SHP77 (cell line): ENCODE measurements around the gene PFN1.
A peak's percentile ranks its signal among the peaks of the same experiment; 100 is the strongest.
"Not testable (repeated sequence)": the region's sequence is repeated elsewhere in the genome, so short reads cannot be mapped to it uniquely, and the experiment has no call there.

Experiments used
- DNase-seq, 2 experiments: peaks; one replicate each; lab custom pipeline; 2025; lab: John Stamatoyannopoulos, UW

Gene PFN1

DNA sequence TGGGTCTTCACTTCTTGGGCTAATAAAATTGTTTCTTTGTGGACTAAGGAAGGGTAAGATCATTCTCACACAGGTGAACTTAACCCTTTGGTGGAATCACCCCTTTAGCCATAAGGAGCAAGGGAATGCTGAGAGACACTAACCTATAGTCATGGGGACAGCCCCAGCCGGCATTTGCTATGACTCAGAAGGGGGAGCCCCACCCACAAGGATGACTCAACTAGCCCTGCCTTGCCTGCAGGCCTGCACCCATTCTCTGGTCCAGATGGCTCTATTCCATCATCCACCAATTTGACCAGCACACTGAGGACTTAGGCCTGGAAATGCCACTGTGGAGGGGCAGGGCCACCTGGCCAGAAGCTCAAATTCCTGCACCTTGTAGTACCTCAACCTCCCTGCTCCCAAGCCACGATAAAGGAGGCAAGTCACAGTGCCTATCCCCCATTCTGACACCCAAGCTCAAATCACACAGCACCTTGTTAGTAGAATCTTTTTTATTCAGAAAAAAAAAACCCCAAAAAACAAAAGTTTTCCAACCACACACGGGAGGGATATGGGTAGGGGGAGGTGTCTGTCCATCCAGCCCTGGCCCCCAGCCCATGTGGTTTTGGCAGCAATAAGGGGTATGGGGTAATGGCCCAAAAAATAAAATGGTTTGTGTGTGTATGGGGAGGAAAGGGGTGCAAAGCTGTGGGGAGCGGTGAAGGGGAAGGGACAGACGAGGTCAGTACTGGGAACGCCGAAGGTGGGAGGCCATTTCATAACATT, 3.0 kb downstream of the PFN1 start:
- peak in 1 of 2 experiments; percentile 38 for DNase-seq

DNA sequence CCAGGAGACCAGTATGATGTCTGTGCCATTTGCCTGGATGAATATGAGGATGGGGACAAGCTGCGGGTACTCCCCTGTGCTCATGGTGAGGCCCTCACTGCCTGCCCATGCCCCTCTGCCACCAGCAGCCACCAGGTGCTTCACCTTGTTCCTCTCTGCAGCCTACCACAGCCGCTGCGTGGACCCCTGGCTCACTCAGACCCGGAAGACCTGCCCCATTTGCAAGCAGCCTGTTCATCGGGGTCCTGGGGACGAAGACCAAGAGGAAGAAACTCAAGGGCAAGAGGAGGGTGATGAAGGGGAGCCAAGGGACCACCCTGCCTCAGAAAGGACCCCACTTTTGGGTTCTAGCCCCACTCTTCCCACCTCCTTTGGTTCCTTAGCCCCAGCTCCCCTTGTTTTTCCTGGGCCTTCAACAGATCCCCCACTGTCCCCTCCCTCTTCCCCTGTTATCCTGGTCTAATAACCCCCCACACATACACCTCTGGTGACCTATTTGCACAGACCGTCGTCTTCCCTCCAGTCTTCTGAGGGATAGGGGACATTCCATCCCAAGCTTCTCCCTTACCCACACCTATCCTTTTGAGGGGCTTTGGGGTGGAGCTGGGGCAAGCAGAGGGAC, 3.7 kb downstream of the PFN1 start:
- DNase-seq = no peak

DNA sequence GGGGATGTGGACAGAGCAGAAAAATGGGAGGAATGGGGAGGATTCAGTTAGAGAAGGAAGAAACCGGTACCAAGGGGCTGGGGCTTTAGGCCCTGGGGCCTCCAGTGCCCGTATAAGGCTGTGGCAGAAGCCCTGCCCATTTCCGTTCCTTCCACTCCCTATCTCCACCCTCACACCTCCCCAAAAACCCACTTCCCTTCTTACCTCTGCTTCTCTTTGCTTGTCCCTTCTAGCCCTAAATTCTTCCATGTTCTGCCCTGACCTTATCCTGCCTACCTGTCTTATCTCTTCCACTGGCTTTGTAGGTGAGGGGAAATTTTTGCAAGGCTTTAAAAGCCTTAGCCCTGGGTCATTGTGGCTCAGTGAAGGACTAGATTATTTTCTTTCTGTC, 4.2 kb downstream of the PFN1 start:
- no peak for DNase-seq

DNA sequence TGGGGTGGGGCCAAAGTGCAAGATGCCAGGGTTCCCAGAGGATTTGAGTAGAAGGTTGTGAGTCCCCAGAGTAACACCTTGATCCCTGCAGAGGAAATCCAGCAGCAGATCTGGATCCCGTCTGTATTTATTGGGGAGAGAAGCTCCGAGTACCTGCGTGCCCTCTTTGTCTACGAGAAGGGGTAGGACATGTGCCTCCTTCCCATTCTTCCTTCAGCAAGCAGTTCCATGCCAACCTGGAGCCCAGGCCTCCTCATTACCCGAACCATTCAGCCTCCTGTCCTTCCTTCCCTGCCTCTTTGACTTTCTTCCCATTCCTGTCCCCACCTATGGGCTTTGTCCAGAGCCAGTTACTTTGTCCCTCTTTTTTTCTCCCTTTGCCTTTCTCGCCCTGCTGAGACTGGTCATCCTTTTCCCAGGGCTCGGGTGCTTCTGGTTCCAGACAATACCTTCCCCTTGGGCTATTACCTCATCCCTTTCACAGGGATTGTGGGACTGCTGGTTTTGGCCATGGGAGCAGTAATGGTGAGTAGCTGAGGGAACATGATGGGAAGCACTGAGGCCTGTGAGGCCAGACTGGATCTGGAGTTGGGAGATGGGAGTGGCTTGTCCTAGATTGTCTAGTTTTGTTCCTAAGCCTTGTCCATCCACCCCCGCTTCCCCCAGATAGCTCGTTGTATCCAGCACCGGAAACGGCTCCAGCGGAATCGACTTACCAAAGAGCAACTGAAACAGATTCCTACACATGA, 5.4 kb downstream of the PFN1 start:
- no peak for DNase-seq

DNA sequence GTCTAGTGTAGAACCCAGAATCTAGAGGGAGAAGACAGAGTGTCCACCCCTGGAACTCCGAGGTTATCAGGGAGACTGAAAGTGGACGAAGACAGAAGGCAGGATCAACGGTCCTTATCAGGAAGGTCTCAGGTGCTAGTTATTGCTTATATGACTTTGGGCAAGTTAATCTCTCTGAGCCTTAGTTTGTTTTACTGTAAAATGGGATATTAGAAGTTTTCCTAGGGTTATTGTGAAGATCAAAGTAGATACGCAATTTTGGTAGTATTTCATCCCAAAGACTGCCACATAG, 7.1 kb downstream of the PFN1 start:
- DNase-seq = no peak

DNA sequence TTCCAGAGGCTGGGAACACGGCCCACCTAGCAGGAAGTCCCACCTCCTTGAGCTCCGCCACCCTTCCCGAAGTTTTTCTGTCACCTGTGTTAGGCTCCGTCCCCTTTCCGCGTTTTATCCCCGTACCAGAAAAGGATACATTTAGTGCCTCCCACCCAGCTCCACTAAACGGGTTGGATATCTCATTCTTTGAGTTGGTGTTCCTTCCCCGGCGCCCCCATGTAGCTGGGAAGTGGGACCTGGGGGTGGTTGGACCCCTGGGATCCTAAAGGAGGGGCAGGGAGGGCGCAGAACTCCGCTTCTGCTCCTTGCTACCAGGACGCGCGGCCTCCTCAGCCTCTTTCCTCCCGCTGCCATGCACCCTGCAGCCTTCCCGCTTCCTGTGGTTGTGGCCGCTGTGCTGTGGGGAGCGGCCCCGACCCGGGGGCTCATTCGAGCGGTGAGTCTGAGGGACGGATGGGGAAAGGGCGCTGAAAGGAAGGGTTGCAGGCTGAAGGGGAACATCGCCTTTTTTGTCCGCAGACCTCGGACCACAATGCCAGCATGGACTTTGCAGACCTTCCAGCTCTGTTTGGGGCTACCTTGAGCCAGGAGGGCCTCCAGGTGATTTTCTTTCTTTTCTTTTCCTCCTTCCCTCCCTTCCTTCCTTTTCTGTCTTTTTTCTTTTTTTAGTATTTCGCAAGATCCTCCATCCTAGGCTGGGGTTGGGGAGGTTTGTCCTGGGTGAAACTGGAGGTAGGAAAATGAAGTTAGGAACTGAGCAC, 7.6 kb downstream of the PFN1 start:
- DNase-seq = peak; percentile 90 to 95

DNA sequence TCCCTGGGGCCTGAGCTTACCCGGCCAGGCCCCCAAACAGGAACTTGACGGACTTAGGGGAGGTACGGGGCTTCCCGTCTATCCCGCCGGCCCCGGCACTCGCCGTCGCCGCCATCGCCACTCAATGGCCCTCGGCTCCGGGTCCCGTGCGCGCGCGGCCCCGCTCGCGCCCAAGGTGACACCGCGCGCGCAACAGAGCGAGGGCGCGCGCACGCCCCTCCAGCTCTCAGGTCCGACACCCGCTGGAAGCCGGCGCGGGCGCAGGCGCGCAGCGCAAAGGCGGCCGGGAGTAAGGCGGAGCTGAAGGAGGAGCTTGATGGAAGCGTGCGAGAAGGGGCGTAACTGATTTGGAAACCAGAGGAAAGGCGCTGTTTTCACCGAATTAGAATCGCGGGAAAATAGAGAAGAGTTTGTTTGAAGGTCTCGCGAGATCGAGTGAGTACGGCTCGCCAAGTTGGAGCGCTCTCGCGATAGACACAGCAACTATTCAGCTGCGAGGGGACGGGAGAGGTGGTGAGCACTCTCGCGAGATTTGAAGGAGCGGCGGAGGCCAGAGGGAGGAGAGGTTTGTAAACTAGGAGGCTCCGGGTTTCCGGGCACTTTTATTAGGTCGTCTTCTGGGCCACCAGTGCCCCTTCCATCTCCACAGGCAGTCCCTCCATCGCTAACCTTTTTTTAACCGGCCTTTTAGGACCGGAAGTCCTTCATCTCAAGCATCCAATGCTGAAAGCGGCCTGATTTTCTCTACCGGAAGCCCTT, 8.4 kb downstream of the PFN1 start, which contains the start of the genes RNF167 and SLC25A11:
TSS of gene RNF167 (plus strand) at position 473 of the 759 bp plus-strand sequence. CDS start 642 bp downstream, outside the sequence.
TSS of gene SLC25A11 (minus strand) at position 251 of the 759 bp plus-strand sequence. CDS start at position 115, 136 bp downstream.
- peak; percentile 100 for DNase-seq

DNA sequence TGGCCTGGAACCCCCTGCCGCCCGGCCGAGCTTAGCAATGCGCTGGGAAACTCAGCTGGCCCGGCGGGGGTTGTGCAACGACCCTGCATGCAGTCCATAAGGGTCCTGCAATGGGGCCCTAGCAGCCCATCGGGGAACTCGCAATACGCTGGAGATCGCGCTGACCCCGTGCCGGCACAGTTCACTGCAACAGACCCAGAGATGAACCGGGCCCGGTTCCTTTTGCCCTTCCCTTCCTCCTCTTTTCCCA, 8.9 kb downstream of the PFN1 start:
- no peak for DNase-seq

DNA sequence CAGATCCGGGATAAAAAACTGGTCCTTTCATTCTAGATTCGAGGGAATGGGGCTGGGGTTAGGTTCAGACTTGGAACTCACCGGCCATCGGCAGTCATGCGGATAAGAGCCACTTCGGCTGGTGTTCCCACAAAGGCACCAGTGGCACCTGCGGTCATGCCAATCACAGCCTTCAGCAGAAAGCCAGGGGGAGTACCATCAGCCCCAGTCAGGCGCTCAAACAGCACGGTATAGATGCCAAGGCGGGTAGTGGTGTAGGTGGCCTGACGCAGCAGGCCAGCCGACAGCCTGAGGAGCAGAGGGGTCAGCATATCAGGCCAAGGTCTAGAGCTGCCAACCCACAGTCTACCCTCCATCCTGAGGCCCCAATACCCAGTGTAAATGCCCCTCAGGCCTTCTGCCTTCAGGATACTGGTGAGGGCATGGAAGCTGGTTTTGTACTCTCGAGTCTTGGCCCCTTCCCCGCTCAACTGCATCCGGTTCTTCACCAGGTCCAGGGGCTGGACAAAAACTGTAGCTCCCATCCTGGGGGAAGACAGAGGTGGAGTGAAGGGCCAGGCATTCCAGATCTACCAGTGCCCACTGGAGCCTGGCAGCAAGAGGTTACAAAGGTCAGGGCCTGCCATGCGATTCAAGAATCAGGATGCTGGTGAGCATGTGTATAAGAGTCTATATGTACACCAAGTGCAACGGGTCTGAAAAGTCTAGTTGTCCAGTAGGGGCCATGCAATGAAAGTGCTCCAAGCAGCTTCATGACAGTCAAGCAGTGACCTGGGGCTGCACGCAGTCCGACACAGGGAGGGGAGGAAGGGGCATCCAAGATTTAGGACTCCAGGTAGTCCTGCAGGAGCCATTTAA, 9.4 kb downstream of the PFN1 start:
- no peak for DNase-seq

DNA sequence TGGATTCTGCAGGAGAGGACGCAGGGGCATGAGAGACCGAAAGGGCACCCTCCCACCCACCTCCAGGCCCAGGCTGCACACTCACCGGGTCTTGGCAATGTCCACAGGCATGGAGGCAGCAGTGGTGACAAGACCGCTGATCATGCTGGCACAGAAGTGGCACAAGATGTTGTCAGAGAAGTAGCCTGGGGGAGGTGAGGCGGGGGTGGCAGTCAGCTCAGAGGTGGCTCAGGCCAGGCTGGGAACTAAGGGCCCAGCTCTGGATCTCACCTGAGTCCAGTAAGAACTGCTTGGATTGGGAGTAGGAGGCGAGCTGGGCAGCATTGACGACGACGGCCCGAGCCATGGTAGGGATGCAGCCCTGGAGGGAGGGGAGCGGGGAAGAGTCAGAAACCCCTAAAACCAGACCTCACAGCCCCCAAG, 10.2 kb downstream of the PFN1 start:
- no peak for DNase-seq

DNA sequence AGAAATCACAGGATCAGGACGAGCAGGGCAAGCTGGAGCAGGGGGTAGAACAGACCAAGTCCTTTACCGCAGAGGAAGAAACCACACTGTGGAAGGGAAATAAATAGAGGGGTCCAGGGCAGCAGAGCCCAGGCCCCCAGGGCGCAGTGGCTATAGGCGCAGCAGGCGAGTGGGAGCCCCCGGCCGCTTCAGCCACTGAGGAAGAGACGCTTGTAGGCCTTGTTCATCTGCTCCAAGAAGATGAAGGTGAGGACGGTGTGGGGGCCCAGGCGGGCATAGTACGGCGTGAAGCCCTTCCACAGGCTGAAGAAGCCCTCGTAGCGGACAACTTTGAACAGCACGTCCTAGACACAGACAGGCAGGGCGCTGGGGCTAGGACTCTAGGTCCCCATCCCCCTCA, 10.8 kb downstream of the PFN1 start:
- no peak for DNase-seq

DNA sequence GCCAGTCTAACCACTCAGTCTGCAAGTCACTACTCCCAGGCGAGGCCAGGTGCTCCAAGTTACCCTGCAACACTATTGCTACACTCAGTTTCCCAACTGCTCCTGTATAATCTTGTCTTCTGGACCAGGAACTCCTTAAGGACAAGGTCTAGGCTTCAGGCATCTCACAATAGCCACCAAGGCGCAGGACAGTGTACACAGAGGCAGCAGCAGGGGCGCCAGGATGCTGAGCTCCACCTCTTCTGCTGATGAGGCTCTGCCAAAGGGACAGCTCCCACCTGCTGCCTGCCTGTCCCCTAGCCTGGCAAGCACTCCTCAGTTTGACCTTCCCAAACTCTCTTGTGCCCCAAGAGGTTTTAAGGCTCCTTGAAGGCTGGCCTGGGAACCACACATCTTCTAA, 11.9 kb downstream of the PFN1 start:
- DNase-seq = no peak

DNA sequence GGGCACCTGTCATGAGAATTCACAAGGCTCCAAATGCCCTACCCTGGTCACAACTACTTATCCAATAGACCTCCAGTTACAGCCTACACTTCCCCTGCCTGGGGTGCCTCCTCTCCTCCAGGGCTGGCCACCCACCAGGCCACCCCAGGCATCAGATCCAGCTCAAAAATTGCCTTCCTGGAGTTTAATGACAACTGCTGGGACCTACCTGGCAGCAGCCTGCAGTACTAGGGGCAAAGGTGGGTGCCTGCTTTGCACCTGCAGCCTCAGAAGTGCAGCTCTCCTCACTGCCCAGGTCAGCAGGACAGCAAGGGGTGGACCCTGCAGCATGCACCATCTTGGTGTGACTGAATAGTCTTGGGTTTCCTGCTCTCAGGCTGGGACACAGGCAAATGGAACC, 12.7 kb downstream of the PFN1 start:
- no peak for DNase-seq

DNA sequence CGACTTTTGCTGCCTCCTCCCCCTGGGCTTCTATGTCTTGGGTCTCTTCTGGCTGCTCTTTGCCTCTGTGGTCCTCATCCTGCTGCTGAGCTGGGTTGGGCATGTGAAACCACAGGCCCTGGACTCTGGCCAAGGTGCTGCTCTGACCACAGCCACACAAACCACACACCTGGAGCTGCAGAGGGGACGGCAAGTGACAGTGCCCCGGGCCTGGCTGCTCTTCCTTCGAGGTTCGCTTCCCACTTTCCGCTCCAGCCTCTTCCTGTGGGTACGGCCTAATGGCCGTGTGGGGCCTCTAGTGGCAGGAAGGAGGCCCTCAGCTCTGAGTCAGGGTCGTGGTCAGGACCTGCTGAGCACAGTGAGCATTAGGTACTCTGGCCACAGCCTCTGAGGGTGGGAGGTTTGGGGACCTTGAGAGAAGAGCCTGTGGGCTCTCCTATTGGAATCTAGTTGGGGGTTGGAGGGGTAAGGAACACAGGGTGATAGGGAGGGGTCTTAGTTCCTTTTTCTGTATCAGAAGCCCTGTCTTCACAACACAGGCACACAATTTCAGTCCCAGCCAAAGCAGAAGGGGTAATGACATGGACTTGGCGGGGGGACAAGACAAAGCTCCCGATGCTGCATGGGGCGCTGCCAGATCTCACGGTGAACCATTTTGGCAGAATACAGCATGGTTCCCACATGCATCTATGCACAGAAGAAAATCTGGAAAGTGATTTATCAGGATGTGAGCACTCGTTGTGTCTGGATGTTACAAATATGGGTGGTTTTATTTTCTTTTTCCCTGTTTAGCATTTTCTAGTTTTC, 14.0 kb downstream of the PFN1 start:
- DNase-seq = peak; percentile 62 to 75

DNA sequence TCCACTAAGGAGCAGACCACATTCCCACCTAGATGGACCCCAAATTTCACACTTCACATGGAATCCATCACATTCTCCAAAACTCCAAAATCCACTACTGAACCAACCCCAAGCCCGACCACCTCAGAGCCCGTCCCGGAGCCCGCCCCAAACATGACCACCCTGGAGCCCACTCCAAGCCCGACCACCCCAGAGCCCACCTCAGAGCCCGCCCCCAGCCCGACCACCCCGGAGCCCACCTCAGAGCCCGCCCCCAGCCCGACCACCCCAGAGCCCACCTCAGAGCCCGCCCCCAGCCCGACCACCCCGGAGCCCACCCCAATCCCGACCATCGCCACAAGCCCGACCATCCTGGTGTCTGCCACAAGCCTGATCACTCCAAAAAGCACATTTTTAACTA, 14.7 kb downstream of the PFN1 start:
- DNase-seq = no peak

DNA sequence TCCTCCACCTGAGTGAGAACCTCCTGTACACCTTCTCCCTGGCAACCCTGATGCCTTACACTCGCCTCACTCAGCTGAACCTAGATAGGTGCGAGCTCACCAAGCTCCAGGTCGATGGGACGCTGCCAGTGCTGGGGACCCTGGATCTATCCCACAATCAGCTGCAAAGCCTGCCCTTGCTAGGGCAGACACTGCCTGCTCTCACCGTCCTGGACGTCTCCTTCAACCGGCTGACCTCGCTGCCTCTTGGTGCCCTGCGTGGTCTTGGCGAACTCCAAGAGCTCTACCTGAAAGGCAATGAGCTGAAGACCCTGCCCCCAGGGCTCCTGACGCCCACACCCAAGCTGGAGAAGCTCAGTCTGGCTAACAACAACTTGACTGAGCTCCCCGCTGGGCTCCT, 15.6 kb downstream of the PFN1 start:
- DNase-seq = no peak

DNA sequence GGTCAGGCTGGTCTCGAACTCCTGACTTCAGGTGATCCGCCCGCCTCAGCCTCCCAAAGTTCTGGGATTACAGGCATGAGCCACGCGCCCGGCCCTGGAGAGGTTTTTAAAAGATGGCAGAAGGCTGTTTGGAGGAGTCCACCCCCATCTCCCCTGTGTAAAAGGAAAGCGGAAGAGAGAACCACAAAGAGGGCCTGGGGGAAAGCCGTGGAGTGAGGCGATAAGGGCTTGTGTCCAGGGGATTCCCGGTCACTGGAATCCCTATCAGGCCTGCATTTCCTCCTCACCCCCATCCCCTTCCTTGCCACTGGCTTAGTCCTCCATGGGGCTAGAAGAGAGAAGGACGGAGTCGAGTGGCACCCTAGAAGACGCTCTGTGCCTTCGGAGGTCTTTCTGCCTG, 16.4 kb downstream of the PFN1 start, which contains the start of gene GP1BA:
TSS of gene GP1BA (plus strand) at position 315 of the 400 bp plus-strand sequence. CDS start 328 bp downstream, outside the sequence.
- no peak for DNase-seq

DNA sequence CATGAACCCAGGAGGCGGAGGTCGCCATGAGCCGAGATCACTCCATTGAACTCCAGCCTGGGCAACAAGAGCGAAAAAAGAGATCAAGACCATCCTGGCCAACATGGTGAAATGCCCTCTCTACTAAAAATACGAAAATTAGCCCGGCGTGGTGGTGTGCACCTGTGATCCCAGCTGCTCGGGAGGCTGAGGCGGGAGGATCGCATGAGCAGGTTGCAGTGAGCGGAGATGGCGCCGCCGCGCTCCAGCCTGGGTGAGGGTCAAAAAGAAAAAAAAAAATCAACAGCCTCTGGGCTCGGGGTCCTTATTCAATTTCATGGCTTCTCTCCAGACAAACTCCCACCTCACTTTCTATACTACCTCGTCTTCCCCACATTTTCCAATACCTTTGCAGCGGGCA, 19.4 kb downstream of the PFN1 start:
- no peak for DNase-seq

DNA sequence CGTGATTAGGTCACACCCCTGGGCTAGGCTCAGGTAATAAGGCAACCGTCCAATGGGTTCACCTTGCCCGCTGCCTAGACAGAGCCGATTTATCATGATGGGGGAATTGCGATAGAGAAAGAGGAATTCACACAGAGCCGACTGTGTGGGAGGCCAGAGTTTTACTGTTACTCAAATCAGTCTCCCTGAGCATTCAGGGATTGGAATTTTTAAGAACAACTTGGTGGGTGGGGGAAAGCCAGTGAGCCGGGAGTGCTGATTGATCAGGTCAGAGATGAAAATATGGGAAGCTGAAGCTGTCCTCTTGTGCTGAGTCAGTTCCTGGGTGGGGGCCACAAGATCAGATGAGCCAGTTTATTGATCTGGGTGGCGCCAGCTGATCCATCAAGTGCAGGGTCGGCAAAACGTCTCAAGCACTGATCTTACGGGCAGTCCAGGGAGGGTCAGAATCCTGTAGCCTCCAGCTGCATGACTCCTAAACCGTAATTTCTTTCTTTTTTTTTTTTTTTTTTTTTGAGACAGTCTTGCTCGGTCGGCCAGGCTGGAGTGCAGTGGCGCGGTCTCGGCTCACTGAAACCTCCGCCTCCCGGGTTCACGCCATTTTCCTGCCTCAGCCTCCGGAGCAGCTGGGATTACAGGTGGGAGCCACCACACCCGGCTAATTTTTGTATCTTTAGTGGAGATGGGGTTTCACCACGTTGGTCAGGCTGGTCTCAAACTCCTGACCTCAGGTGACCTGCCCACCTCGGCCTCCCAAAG, 21.6 kb downstream of the PFN1 start:
- DNase-seq = not testable (repeated sequence)
